ENCODE measurements around the gene PTCD2.

PTCD2 gene, protein sequence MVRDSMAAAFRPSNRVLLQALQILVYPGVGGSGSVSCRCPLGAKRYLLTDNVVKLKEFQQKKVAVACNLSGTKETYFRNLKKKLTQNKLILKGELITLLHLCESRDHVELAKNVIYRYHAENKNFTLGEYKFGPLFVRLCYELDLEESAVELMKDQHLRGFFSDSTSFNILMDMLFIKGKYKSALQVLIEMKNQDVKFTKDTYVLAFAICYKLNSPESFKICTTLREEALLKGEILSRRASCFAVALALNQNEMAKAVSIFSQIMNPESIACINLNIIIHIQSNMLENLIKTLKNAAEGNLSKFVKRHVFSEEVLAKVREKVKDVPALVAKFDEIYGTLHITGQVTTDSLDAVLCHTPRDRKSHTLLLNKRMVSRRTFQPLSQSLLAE

DNA sequence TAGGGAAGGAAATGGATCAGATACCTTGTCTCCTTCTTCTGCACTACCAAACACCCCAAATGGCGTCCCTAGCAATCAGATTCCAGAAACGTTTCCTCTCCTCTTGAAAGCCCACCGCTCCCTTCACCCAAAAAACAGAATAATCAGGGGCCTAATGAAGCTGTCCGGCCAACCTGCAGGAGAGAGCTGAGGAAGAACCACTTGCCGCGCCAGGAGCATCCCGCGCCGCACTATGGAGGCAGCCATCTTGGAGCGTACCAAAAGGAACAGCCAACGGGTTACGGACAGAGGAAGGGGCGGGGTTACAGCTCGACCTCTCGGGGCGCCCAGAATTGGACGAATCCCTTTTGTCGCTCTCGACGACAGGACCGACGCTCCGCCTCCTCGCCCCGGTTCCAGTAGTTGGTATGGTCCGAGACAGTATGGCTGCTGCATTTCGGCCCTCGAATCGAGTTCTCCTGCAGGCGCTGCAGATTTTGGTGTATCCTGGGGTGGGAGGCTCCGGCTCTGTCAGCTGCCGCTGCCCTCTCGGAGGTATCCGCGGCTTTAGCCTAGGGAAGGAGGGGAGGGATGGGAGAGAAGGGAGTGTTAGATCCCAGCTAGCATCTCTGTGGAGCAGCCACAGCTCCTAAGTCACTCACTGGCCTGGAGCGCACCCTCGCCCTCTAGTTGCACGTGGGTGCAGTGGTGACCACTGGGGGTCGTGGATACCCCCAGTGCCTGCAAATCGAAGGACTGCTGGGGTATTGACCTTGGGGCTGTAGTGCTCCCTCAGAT is at the start of gene PTCD2, which contains the start of gene MRPS27:
Gene PTCD2 (plus strand): TSS at position 398 of the 777 bp plus-strand sequence. CDS start 10 bp downstream, at position 408.
Gene MRPS27 (minus strand): TSS at position 265 of the 777 bp plus-strand sequence. CDS start 19 bp downstream, at position 246.
- DNase-seq (ENCODE audit: low read depth) = peak; percentile 90

DNA sequence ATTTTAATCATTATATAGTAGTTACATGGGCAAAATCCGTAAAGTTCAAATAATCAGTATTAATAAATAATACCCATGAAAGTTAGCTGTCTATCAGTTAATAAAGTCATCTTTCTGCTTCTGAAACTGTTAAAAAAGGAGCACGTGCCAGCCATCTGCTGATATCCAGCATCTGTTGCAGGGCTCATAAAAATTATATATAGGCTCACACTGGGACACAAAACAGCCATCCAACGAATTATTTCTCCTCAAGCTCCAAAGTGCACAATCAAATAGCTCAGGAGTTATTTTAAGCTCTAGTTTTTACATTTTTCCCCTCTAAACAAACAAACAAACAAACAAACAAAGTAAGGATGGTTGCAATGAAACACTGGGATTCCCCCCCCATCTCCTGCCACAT is 48.5 kb upstream of the PTCD2 start:
- DNase-seq (ENCODE audit: low read depth) = no peak

DNA sequence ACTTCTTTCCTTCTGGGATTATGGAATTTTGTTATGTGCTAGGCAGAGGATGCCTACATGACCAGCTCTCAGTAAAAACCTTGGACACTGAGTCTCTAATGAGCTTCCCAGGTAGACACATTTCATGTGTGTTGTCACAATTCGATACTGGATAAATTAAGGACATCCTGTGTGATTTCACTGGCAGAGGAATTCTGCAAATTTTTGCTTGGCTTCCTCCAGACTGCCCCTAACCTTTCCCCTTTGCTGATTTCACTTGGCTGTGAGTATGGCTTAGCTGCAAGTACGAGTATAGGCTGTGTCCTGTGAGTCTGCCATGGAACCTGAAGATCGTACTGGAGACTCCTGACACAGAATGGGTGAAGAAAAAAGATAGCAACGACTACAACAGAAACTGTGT is 47.8 kb upstream of the PTCD2 start:
- no peak for DNase-seq (ENCODE audit: low read depth)

DNA sequence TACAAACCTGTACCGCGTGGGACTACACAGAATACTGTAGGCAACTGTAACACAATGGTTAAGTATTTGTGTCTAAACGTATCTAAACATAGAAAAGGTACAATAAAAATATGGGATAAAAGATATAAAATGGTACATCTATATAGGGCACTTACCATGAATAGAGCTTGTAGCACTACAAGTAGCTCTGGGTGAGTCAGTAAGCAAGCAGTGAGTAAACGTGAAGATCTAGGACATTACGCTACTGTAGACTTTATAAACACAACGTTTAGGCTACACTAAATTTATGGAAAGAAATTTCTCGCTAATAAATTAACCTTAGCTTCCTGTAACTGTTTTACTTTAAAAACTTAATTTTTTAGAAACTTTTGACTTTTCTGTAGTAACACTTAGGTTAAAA is 46.6 kb upstream of the PTCD2 start:
- DNase-seq (ENCODE audit: low read depth) = no peak

DNA sequence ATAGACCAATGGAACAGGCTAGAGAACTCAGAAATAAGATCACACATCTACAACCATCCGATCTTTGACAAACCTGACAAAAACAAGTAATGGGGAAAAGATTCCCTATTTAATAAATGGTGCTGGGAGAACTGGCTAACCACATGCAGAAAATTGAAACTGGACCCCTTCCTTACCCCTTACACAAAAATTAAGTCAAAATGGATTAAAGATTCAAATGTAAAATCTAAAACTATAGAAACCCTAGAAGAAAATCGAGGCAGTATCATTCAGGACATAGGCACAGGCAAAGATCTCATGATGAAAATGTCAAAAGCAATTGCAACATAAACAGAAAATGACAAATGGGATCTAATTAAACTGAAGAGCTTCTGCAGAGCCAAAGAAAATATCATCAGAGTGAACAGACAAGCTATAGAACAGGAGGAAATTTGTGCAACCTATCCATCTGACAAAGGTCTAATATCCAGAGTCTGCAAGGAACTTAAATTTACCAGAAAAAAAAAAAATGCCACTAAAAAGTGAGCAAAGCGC is 43.9 kb upstream of the PTCD2 start:
- no peak for DNase-seq (ENCODE audit: low read depth)

DNA sequence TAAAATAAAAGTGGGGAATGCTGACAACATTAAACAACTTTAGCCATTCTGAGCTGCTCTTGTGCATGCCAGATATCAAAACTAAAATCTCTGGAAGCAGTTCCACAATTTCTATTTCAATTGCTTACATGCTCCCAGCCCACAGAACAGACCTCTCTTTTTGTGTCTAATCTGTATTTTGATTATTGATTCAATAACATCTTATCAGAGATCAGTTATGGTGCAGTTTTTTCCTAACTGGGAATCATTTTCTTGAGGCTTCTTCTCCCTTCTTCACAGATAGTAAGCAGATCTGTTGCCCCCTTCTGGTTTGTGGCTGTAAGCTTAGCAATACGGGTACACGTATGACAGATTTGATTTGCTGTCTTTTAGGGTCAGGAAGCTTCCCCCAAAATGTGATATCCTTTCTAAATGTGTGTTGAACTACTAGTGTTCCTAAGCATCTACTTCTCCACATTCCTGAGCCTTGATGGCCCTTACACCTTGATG is 39.5 kb upstream of the PTCD2 start:
- no peak for DNase-seq (ENCODE audit: low read depth)

DNA sequence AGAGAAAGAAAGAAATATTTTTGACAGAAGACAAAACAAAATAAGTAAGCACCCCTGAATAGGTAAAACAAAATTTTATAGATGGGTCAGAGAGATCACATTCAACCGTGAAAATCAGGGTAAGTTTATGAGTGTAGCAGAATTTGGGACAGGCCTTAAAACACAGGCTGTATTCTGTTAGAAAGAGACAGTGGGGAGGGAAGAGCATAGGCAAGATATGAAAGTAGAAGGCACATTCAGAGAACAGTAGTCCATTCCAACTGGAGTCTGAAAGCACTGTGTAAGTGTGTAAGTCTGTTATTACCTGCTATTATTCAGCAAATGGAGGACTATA is 38.8 kb upstream of the PTCD2 start:
- DNase-seq (ENCODE audit: low read depth) = no peak

DNA sequence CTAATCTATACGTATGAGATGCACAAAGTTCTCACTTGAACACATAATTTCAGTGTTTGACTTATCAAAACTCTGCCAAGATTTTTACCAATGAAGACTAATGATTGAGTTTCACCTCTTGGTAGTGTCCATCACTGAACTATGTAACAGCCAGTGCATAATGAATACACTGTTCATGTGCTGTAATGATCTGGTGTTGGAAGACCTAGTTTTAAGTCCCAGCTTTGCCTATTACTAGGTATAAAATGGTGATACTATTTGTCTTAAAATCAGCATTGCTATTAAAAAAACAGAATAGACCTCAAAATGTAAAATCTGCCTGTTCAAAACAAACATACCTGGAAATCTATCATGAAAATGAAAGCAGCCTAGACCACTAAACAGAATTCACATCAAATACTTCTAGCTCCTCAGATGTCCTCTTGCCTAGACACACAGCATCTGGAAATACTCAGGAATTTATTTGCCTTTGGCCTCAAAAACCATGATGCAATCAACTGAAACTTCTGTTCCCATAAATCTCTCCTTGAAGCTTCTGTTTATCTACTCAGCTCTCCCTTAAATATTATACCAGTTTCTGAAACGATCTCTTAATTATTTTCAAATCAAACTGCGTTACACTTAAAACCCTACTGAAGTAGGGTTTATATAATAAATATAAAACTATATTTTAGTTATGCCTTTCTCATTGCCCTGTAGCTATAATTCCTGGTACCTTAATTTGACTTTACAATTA is 38.2 kb upstream of the PTCD2 start:
- no peak for DNase-seq (ENCODE audit: low read depth)

DNA sequence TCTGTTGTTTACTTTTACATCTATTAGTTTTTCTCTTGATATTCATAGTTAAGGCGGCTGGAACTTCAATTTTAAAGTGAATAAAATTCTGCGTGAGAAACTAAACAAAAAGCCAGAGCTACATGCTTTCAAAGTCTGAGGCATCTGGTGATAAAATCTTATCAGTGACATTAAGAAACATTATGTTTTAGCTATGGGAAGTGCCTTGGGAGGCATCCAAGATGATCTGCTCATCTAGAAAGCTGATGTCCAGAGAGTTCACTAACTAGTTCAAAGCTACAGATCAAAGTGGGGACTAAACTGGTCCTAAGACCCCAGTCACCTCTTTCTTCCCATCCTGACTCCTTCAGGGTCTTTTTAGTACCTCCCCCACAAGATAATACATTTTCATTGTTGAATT is 37.3 kb upstream of the PTCD2 start:
- no peak for DNase-seq (ENCODE audit: low read depth)

DNA sequence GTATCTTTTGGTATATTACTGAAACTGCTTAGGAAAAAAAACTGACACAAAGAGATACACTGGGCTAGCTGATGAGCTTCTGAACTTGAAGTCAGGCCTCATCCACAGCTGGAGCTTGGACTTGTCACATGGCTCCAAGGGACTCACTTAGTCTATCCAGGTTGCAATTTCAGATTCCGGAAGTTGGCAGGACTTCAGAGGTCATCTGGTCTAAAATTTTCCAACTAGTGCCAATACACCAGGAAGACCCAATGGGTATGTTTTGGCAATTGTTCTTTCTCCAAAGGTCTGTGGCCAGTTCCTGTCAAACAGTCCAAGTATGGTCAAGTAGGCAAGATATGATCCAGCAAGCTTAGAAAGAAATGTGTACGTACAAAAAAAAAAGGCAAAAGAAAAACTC is 36.8 kb upstream of the PTCD2 start:
- no peak for DNase-seq (ENCODE audit: low read depth)

DNA sequence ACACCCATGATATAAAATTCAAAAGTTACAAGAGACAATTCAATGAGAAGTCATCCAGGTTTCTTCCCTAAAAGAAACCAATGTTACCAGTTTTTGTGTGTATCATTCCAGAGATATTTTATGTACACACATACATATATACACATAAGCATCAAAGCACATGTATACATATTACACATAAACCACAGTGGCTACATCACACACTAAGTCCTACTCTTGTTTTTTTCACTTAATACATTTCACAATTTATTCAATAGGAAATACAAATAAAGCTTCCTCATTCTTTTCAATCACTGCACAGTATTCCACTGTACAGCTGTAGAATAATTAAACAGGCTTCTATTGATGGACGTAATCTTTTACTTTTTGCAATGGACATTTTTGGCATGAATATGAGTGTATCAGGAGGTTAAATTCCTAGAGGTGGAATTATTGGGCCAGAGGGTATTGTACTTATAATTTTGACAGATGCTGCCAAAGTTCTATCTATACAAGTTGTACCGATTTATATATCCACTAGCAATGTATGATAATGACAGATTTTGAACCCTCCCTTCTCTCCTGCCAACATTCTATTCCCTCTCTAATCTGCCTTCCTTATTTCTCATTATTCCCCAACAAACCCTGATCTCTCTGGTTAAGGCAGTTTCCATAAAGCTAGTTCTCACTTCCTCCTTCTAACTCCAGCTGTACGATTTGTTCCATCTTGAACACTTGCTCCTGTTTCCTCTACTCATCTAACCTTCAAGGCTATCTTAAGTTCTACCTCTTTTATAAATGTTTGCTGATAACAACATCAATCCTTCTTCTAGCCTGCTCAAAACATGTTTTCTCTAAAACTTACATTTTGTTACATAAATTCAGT is 35.4 kb upstream of the PTCD2 start:
- DNase-seq (ENCODE audit: low read depth) = no peak

DNA sequence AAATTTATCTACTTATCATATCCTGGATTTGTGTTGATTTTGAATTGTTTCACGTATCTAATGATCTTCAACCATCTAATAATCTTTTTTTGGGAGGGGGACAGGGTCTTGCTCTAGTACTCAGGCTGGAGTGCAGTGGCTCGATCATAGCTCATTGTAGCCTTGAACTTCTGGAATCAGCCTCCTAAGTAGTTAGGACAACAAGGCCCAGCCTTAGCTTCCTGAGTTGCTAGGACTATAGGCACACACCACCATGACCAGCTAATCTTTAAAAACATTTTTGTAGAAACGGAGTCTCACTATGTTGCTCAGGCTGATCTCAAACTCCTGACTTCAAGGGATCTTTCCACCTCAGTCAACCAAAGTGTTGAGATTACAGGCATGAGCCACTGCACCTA is 34.8 kb upstream of the PTCD2 start:
- DNase-seq (ENCODE audit: low read depth) = no peak

DNA sequence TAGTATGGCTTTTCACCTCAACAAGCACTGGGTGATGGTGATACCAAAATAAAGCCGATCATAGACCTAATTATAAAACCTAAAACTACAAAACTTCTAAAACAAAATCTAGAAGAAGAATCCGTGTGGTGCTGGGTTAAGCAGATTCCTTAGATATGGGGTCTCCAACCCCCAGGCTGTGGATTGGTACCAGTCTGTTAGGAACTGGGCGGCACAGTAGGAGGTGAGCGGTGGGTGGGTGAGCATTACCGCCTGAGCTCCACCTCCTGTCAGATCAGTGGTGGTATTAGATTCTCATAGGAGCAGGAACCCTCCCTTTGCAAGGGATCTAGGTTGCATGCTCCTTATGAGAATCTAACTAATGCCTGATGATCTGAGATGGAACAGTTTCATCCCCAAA is 33.4 kb upstream of the PTCD2 start:
- no peak for DNase-seq (ENCODE audit: low read depth)

DNA sequence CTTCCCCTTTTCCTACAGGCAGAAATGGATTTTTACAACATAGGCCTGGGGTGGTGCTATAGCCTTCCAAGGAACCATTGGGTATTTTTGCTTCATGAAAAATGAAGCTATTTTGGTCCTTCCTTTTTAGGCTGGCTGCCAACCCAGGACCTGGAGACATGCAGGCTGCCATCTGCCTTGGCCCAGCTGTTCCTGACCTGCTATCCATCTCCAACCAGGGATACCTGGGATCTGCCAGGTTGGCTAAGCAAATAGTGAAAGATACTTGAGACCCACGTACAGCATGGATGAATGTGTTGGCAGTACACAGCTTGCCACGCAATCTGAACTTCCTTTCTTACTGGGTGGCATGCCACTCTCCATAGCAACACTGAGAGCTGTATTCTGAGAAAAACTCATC is 31.2 kb upstream of the PTCD2 start:
- no peak for DNase-seq (ENCODE audit: low read depth)

DNA sequence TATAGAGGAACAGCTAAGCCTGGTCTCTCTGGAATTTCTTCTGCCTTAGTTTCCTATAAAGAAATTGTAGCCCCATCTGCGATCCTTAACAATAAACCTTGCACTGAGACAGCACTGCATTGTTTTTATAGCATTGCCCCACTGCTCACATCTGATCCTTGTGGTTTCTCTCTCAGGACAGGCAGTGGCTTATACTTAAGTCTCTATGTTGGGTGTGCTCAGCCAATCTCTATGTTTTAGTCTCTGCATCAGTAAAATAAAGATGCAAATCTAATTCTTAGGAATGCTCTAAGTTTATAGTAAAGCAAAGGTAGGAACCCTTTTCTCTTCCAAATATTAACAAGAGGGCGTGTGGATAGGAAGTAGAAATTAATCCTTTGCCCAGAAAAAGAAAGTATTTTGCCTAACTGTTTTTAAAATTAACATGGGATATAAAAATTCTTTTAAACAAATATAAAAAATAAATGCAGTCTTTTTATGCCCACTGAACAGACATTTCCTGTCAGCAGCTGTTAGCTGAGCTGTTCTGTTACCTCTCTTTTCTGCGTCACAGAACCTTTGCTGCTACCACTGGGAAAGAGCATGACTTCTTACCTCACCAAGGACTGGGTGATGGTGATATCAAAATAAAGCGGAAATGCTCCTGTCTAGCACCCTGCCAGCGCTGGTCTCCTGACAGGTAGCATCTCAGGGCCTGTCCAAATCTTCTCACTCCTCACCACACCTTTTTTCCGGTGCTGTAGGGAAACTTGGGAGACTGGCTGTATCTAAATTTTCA is 29.6 kb upstream of the PTCD2 start:
- DNase-seq (ENCODE audit: low read depth) = no peak

DNA sequence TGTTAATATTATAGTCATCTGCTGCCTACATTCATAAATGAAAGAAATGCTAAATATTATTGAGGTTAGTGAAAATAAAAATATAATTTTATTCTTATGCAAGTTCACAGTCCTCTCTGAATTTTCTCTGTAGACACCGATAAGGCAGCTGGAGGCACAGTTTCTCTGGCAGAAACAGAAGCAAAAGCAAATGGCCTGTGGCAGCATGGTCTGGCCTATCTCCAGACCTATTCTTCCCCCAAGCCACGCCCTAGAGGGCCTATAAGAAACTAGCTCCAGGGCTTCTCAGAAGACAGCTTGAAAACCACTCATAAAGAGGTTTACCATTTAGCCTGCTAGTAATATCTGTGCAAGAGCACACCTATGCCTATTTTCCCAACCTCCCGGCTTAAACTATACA is 28.6 kb upstream of the PTCD2 start:
- no peak for DNase-seq (ENCODE audit: low read depth)

DNA sequence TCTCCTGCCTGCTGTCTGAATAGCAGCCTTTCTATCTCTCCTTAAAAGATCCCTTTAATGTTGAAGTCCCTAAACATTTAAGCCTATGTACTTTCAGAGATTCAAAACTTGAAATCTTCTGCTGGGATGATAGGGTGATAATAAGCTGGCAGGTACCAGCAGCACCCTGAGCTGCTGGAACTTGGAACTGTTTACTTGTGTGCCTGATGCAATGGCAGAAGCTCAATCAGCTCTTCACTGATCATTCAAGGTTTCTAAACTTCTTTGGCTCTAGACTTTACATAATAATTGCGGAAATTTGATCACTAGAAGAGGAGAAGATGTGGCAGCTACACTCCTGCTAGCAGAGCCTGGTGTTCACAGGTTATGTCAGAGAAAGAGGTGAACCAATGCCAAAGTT is 27.8 kb upstream of the PTCD2 start:
- DNase-seq (ENCODE audit: low read depth) = no peak

DNA sequence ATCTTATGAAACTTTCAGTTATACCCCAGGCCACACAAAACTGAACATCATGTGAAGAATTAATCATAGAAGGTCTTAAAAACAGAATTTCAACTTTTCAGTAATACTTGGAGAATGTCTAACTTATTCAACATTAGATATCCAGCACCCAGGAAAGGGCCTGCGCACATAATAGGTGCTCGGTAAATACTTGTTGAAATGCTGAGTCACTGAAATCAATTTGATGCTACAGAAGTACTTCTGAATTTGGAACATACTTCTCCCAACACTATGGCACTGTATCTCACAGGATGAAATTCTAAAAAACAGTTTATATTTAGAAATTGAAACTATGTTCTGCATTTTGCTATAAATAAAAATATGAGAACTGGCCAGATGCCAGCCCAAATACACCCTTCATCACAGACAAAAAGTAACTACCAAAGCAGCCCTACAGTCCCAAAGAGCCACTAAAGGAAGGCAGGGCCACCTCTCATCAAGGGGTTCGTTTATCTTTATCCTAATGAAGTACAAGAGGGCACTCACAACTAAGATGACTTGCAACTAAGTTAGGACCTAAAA is 26.6 kb upstream of the PTCD2 start:
- no peak for DNase-seq (ENCODE audit: low read depth)

DNA sequence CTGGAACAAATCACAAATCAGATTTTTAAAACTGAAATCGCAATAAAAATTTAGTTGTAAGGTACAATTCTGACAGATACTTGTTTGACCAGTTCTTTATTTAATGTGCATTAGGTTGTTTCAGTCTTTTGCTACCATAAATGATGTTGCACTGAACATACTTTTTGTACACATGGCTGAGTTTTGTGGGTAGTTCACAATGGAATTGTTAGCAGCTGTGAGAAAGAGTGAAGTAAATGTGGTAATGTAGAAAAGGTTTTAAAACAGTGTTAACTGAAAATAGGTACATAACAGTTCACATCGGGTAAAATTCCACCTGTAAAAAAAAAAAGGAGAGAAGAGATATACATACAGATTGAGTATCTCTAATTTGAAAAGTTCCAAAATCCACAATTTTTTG is 25.7 kb upstream of the PTCD2 start:
- no peak for DNase-seq (ENCODE audit: low read depth)

DNA sequence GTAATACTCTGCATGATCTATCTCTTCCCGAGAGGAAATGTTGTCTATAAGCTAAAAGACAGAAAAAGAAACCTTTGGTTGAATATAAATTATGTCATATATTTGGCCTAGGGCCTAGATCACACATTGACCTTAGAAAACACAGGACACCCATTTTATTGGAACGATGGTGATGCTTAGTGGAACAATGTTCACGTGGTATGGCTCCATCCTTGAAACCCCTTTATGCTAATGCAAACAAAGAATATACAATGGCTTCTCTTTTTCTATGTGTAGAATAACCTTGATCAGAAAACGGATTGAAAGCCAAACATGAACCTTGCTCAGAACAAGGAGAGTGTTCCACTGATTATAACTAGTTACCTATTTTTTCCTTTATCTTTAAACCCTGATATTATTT is 24.6 kb upstream of the PTCD2 start:
- no peak for DNase-seq (ENCODE audit: low read depth)
